ENCODE measurements around the gene C10orf71.
A peak's percentile ranks its signal among the peaks of the same experiment; 100 is the strongest.

C10orf71 gene

GRCh38 chr10:49297818-49298670, 926 bp upstream of the C10orf71 start:
- peak overlapping the region in 1 of 2 donors; percentile 56 for H3K27ac ChIP-seq
- no peak for DNase-seq
- peaks cover 0 to 28% (median 19%) of the 10 kb centered on the region in 4 donors for H3K4me1 ChIP-seq
- no peaks in the 10 kb centered on the region for H3K9me3 ChIP-seq
- peak overlapping the region in 1 of 2 donors; percentile 36 for H3K4me3 ChIP-seq
- intact Hi-C loops (cut with DNase I; ENCODE audit: low total_unique reads): no loop called here
- TF ChIP-seq CTCF (IDR thresholded peaks at IDR 0.05): no peak
- H3K27me3 ChIP-seq: no peaks in the 10 kb centered on the region
- no peaks in the 10 kb centered on the region for H3K36me3 ChIP-seq

GRCh38 chr10:49298671-49298982, 343 bp upstream of the C10orf71 start:
- Histone ChIP-seq H3K27me3 (no peaks in the 10 kb centered on the region), H3K4me3 (peak overlapping the region in 1 of 2 donors; percentile 36), H3K9me3 (no peaks in the 10 kb centered on the region), H3K36me3 (no peaks in the 10 kb centered on the region), H3K27ac (peak overlapping the region; percentile 2 to 56), H3K4me1 (peaks cover 0 to 28% (median 19%) of the 10 kb centered on the region in 4 donors)
- intact Hi-C loops (cut with DNase I; ENCODE audit: low total_unique reads): no loop called here
- DNase-seq: peak in 1 of 2 donors; percentile 56
- no peak for TF ChIP-seq CTCF (IDR thresholded peaks at IDR 0.05)

GRCh38 chr10:49299816-49300139, 808 bp downstream of the C10orf71 start:
- Histone ChIP-seq H3K36me3 (no peaks in the 10 kb centered on the region), H3K4me1 (peaks cover 0 to 28% (median 19%) of the 10 kb centered on the region in 4 donors), H3K27ac (no peak overlapping the region), H3K4me3 (no peak overlapping the region), H3K27me3 (no peaks in the 10 kb centered on the region), H3K9me3 (no peaks in the 10 kb centered on the region)
- no peak for TF ChIP-seq CTCF (IDR thresholded peaks at IDR 0.05)
- DNase-seq: no peak
- intact Hi-C loops (cut with DNase I; ENCODE audit: low total_unique reads): no loop called here

GRCh38 chr10:49300140-49300974, 1.4 kb downstream of the C10orf71 start:
- H3K9me3 ChIP-seq: no peaks in the 10 kb centered on the region
- intact Hi-C loops (cut with DNase I; ENCODE audit: low total_unique reads): no loop called here
- no peak overlapping the region for H3K27ac ChIP-seq
- H3K4me3 ChIP-seq: no peak overlapping the region
- H3K36me3 ChIP-seq: no peaks in the 10 kb centered on the region
- no peak for TF ChIP-seq CTCF (IDR thresholded peaks at IDR 0.05)
- no peaks in the 10 kb centered on the region for H3K27me3 ChIP-seq
- no peak for DNase-seq
- H3K4me1 ChIP-seq: peaks cover 0 to 28% (median 19%) of the 10 kb centered on the region in 4 donors

GRCh38 chr10:49301302-49301701, 2.3 kb downstream of the C10orf71 start:
- no peak overlapping the region for H3K4me3 ChIP-seq
- no peak overlapping the region for H3K27ac ChIP-seq
- H3K36me3 ChIP-seq: no peaks in the 10 kb centered on the region
- DNase-seq: no peak
- intact Hi-C loops (cut with DNase I; ENCODE audit: low total_unique reads): no loop called here
- TF ChIP-seq CTCF (IDR thresholded peaks at IDR 0.05): no peak
- H3K4me1 ChIP-seq: peaks cover 0 to 28% (median 19%) of the 10 kb centered on the region in 4 donors
- no peaks in the 10 kb centered on the region for H3K9me3 ChIP-seq
- no peaks in the 10 kb centered on the region for H3K27me3 ChIP-seq

Measured in tibial artery (tissue), 4 donors.